Measurements from ENCODE around the gene PLAU.
A peak's percentile ranks its signal among the peaks of the same experiment; 100 is the strongest.

The PLAU gene

DNA sequence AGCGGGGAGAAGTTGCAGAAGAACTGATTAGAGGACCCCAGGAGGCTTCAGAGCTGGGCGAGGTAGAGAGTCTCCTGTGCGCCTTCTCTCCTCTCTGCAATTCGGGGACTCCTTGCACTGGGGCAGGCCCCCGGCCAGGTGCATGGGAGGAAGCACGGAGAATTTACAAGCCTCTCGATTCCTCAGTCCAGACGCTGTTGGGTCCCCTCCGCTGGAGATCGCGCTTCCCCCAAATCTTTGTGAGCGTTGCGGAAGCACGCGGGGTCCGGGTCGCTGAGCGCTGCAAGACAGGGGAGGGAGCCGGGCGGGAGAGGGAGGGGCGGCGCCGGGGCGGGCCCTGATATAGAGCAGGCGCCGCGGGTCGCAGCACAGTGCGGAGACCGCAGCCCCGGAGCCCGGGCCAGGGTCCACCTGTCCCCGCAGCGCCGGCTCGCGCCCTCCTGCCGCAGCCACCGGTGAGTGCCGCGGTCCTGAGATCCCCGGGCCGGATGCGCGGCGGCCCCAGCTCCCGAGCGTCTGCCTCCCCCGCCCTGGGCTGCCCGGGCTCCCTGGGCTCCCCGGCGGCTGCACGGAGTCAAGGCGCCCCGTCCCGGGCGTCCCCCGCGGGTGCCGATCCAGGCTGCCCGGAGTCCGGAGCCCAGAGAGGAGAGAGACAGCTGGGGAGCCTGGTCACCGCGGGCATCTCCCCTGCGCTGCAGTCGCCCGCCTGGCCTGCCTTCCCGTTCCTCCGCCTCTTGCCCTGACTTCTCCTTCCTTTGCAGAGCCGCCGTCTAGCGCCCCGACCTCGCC, at the start of gene PLAU:
Gene PLAU (plus strand): TSS at position 369 of the 789 bp plus-strand sequence. CDS start 424 bp downstream, outside the sequence.
- DNase-seq: peak; percentile 34

DNA sequence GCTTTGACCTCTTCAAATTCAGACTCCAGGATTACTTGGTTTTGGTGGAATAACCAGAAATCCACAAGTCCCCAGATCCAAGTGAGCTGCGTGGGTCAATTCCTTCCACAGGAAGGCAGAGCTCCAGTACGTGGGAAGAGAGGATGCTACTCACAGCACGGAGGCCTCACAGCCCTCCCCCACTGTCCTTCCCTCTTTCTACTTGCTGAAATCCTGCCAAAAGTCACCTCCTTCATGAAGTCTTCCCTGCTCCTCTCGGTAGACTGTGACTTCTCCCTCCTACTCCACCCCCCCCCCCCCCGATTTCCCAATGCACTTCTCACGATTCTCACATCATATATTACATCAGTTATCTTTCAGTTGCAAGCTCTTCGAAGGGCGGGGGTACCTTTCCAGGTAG, 48.9 kb upstream of the PLAU start:
- no peak for DNase-seq

DNA sequence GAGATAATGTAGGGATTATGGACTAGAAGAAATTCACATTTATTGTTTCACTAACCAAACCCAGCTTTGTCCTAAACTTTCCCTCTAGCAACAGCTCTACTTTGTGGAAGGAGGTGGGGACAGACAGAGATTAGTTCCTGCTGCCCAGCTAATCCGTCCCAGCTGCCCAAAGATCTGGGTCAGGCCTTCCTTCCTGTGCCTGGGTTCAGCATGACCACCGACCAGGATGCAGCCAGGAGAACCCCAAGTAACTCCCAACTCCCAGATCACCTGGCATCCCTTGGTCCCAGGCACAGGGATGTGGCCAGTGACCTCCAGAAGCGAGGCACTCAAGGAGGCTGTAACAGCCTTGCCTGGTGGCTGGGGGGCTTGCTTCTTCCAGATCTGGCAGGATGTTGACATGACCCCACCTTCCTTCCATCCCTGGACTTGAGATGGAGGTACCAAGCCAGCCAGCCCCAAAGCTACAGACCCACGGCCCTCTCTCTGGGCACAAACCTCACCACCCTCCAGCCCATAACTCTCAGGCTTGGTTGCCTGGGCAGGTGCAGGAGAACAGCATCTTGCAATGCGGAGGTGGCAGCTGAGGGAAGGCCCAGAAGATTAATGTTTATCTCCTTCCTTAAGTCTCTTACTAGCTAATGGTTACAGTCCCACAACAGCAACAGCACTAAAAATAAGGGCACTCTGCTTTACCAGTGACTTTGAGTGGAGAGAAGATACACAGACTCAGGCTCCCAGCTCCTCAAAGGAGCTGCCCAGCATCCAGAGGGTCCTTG, 47.7 kb upstream of the PLAU start:
- no peak for DNase-seq

DNA sequence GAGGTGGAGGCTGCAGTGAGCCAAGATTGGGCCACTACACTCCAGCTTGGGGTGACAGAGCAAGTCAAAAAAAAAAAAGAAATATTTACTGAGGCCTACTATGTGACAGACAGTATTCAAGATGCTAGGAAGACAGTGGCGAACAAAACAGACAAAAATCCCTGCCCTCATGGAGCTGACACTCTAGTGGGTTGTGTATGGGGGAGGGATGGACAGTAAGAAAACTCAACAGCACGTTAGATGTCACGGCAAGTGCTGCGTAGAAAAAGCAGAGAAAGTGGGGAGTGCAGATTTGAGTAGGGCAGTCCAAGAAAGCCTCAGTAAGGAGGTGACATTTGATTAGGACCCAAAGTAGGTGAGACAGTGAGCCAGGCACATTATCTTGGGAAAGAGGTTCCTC, 46.7 kb upstream of the PLAU start:
- DNase-seq: no peak

DNA sequence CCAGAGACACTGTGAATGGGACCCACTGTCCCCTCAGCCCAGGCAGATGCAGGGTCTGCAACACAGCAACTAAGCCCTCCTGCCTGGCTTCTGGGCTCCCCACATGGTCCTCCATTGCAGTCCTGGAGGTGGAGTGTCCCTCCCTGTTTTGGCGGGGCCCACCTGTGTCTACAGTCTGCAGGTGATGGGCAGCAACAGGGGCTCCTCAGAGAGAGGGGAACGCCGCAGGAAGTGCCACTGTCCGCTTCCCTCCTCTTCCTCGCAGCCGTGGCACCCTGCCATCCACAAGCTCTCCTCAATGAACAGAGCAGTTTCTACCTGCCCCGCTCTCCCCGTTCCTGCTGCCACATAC, 45.8 kb upstream of the PLAU start:
- DNase-seq: no peak

DNA sequence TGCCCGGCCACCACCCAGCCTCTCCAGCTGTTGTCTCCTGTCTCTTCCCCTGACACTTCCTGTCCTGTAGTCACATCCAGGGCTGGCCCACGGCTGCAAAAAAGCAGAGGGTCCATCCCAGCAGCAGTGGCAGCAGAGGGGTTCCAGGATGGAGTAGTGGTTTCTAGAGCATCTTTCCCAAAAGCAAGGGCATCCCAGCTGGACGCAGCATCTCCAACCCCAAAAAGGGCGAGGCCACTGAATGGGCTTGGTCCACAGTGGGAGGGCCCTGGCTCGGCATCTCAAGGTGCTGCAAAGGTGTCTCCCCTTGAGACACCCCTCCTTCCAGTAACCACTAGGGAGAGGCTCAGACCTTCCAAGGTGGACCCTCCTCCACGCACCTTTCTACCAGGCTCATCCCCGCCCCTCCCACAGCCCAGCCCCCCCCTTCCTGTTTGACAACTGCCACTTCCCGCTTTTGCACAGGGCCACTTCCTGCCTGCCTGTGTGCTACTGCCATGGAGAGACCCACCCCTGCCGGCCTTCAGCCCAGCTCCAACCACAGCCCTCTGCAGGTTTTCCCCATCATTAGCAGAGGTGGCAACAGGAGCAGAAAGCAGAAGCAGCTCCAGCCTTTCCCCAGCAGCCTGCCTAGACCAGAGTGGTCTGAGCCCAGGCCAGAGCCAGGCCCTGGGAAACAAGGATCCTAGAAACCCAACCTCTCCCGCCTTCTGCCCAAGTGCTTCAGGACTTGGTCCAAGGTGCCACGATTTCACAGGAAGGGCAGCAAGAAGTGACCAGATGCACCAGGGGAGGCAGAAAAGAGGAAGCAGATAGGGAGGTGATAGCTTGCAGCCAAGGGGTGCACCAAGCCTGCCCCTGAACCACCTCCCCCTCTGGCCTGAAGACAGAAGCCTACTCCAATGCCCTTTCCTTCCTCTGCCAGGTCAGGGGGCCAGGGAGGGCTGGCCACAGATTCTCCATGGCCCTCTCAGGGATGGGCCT, 45.2 kb upstream of the PLAU start:
- peak; percentile 77 for DNase-seq

DNA sequence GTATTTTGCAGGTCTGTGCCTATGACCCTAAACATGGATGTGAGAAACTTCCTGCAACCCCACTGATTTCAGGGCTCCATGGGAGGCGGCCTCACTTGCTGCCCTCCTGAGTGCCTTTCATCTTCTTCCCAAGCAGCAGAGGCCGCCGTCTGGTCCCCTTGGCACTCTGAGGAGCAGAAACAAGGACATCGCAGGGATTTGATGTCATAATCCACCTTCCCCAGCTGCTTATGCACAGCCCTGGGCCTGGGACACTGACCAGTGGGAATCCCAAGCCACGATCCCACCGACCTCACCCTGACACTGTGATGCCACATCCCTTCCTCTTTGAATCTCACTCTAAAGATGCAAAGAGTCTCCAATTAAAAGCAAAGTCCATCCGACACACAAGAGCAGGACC, 44.3 kb upstream of the PLAU start:
- DNase-seq: no peak

DNA sequence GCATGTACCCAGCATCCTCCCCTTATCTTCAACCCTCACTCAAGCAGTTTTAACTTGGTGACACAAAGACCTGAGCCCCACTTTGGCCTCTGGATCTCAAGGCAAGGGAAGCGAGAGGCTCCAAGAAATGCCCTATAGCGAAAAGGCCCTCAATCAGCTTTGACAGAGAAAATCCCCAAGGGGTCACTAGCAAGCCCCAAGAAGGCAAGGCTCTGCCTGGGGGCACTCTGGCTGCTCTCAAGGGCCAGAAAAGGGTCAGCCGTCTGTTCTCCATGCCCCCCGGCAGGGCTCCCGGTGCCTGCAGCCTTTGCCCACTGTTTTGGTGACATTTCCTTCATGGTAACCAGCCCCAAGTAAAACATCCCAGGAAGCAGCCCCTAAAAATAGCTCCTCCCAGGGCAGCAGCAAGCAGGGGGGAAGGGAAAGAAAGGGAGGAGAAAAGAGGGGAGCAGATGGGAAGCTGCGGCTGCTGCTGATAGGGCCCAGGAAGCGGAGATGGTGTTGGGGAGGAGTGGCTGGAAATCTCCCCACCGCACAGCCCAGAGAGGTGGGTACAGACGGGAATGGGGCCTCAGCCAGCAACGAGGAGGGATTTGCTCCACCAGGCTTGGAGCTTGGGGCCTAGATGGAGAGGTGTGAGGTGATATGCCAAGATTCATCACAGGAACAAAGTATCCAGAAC, 43.7 kb upstream of the PLAU start:
- no peak for DNase-seq

DNA sequence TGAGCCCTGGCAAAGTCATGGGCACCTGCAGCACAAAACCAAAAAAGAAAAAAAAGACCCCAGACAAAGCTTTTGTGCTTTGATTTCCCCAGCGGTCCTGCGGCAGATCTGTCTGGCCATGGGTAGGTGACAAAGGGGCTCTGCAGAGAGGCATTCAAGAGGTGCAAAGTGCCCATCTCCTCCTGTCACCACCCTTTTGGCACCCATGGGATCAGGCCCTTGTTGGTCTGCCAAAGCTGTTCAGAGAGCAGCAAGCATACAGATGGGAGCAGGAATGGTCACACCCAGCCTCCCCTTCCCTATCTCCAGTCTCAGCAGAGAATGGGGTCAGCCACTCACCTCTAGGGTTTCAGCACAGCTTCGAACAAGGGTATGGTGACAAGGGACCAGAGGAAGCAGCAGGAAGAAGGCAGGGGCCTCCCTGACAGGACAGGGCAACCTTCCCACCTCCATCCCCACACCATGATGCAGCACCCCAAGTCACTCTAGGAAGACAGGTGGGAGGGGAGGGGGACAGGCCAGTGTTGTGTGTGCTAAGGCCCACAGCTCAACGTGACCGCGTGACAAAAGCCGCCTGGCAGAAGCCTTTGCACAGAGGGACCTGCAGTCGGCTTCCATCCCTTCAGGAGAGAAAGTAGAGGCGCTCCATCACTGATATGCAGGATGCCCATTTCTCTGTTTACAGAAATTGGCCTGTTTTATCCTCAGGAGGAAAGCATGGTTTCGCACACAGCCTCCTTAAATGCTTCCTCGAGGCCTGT, 42.9 kb upstream of the PLAU start:
- no peak for DNase-seq

DNA sequence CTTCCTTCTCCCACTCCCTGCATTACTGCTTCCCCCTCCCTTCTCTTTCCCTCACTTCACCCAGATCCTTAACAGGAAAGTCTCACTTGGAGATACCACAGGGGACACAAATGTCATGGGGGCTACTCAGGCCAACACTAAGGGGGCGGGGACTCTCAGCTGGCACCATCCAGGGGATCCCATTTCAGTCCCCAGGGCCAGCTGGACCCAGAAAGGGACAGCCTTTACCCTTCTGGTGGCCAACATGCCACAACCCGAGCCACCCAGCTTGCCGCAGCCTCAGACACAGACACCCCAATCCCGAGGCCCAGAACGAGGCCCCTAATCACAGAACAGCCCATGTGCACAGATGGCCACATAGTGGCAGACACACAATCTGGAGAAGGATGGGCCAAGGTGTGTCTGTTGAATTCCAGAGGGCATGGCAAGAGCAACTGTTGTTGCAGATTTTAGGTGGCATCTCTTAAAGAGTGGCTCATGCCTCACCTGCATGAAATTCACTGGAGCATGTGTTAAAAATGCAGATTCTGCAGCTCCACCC, 42.2 kb upstream of the PLAU start:
- DNase-seq: no peak

DNA sequence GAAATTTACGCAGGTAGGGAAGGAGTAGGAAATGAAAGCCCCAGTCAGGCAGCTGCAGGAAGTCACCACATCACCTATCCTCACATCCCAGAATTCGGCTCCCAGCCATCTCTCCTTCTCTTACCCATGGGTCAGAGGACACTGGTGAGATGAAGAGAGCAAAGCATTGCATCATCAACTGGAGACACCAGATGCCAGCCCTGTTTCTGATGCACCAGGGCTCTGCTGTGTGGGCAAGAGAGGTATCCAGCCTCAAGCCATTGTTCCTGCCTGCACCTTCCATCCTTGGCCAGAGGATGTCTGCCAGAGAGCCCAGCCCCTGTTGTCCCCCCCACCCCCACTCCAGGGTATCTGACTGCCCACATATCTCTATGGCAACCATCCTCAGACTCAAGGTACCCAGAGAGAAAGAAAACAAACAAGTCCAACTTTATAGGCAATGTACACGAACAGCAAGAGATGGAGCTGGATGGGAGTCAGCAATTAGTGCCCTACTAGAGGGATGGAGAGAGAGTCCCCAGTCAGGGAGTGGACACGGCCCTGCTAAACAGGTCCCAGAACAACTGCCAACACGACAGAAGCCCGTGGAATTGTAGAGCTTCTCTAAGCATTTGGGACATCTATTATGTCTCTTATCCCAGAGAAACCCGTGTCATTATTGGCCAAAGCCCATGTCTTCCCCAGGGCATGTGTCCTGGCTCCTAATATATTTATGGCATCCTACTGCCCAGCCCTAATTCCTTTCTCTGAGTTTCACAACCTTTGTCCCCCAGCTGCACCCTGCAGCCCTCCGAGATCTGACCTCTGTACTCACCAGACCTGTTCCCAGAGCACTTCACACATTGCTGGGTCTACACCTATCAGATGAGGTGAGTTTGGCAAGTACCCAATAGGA, 39.4 kb upstream of the PLAU start:
- DNase-seq: no peak

DNA sequence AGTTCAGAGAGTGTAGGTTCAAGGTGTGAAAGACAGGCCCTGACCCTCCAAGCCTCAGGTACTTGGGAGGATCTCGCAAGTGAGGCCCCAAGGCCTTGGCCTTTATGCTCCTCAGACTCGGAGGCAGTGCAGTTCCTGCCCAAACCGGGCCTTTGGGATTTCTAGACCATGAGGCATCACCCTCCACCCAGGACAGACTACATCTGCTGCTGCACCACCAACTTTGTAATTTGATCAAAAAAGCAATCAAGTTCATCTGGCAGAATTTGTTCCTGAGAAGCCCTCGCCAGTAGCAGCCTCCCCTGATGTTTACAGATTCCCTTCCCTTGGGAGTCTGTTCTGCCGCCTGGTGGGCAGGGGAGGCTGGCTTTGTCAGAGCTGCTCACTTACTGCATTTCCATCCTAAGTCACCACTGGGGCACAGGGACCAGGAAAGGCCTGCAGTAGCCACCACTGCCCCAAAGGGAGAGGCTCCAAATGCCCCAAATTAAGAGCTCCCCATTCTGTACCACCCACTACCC, 38.7 kb upstream of the PLAU start:
- no peak for DNase-seq

DNA sequence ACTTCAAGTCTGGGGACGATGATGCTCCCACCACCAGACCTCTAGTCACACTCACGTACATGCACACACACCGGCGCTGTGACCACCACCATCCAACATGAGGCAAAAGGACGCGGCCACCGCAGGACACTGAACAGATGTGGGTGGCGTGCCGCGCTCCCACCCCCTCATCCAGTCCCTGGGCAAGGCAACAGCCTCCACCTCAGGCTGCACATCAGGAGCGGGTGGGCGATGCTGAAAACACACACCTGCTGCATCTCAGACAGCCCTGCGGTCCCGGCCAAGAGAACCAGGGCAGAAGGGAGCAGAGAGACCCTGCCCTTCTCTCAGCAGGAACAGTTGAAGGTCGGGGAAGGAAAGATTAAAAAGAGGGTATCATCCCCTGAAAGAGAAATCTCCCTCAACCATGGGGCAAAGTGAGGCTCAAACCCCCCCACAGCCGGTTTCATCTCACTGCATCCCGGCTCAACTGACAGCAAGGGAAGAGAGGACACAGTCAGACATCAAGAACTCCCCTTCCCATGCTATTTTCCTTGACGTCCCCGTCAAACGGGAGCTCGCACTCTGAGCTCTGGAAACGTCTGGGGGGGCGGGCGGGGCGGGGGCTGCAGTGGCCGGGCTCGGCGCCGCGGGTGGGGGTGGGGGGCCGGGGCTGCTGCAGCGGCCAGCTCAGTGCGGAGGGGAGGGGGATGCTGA, 37.6 kb upstream of the PLAU start:
- no peak for DNase-seq

DNA sequence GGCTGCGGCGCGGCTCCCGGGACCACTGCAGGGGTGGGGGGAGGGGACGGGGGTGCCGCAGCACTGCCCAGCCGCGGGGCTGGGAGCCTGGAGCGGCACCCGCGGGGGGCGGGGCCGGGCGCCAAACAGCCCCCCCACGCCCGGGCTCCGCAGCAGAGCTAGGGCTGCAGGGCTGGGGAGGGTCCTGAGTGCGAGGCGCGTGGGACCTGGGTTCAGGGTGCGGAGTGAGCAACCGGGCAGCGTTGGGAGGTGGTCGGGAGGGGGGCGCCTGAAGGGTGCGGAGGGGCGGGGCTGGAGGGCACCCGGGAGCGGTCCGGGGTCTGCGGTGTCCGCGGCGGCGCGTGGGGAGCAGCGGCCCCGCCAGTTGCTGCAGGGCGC, 37.1 kb upstream of the PLAU start:
- DNase-seq: no peak

DNA sequence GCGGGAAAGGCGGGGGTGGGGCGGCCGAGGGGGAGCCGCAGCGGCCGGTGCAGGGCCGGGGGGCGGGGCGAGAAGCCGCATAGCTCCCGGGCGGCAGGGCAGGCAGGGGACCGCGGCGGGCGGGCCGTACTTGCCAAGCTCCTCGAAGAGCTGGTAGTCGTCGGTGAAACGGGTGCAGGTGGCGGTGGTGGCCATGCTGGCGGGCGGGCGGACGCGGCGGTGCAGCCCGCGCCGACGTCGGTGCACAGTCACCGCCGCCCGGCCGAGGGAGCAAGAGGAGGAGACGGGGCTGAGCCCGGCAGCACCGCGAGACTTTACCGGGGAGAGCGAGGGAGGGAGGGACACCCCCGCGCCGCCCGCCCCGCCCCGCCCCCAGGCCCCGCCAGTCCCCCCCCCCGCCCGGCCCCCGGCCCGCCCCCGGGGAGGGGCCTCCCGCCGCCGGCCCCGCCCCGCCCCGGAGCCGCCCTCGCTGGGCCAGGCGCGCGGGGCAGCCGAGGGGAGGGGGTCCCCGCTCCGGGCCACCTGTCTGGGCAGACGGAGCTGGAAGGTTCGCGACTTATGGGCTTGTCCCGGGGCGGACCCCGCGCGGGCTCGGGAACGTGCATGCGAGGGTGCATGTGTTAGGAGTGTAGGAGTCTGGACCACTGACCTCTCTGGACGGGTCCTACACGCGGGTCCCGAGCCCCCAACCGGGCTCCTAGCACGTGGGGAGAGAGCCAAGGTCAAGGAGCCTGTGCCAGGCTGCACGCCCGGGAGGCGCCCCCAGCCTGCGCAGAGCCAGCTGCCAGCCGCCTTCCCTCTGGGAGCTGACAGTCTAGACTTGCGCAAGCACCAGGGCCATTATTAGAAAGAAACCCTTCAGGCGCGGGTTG, 36.4 kb upstream of the PLAU start, which contains the start of gene CAMK2G:
Gene CAMK2G (minus strand): TSS at position 289 of the 872 bp plus-strand sequence. CDS start 94 bp downstream, at position 195.
- peak; percentile 89 for DNase-seq

DNA sequence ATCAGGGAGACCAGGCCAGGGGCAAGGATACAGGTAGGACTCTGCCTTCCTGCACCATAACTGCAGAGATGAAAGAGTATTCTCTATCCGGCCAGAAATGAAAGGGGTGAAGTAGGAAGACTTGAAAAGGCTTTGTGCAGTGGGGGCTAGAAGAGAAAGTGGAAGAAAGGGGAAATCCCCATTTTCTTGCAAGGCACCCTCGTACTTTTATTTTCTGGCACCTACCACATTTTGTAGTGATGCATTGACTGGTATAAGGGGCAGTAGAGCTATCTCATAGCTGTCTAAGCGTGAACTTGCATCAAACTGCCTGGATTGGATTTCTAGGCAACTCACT, 35.8 kb upstream of the PLAU start:
- DNase-seq: peak; percentile 55

DNA sequence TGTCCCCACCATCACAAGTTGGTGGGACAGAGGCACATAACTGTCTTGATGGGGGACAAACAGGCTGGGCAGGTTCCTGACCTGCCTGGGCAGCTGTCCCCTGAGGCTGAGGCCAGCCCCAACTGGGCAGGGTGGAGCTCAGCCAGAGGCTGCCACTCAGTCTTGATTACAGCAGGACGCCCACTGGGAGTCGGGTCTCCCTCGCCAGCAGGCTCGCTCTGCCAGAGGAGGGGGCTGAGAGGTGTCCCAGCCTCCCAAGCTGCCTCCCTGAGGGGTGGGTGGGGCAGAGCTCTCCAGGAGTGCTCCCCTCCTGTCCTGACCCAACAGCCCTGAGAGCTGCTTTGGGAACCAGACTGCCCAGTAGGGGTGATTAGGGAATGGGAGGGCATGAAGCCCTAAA, 34.8 kb upstream of the PLAU start:
- DNase-seq: no peak

DNA sequence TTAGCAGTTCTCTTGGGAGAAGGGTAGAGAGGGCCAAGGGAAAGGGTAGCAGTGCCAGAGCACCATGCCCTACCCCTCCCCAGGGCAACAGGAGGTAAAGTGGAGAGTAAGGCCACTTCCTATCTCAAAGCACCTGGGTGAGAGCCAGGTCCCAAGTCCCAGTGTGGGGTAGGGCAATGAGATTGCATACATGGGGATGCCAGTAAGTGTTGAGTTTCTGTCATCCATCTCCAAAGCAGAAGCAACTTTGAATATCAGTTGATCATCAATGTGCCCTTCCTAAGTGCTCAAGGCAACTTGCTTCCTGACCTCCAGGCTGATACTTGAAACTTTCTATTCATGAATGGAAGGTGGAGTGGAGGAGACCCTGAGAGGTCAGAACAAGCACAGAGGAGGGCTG, 34.4 kb upstream of the PLAU start:
- no peak for DNase-seq

DNA sequence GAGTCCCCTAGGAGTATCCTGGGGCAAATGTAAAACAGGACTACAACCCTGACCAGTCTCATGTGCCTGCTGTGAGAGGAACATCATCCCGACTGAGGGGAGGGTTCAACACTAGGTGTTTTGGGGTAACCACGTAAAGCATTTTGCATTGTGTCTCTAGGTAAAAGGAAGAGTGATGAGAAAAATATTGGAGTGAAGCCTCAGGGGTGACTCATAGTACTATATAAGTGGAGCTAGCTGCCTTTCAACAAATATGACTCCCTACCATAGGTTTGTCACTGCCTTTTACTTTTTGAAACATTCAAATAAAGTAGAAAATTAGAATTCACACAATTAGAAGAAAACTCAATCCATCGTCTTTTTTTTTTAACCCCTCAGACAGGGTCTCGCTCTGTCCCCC, 34.0 kb upstream of the PLAU start:
- DNase-seq: no peak
